HG03139 (cell line): Measurements from ENCODE around the gene RYR3.
"Not testable (repeated sequence)": the region's sequence is repeated elsewhere in the genome, so short reads cannot be mapped to it uniquely, and the experiment has no call there.

Experiments used
- ATAC-seq: cut with Tn5 transposase; IDR thresholded peaks from one replicate; pipeline ENCODE4 v1.9.1; 2021; ENCODE audit not compliant: unreplicated experiment

Gene RYR3

GRCh38 chr15:33813891-33814290 lies 503.1 kb downstream of the RYR3 start:
- ATAC-seq: no peak

DNA sequence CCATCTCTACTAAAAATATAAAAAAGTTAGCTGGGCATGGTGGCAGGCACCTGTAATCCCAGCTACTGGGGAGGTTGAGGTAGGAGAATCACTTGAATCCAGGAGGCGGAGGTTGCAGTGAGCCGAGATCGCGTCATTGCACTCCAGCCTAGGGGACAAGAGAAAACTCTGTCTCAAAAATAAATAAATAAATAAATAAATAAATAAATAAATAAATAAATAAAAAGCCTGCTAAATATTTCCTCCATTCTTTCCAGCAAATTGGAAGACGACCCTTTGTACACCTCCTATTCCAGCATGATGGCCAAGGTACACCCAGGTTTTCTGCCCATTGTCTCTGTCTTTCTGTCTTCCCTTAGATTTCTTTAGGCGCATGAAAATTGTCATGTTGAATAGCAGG lies 508.7 kb downstream of the RYR3 start:
- not testable (repeated sequence) for ATAC-seq

- ATAC-seq: no peak
These were observed 511.7 kb downstream of the RYR3 start for GRCh38 chr15:33822479-33822878.

DNA sequence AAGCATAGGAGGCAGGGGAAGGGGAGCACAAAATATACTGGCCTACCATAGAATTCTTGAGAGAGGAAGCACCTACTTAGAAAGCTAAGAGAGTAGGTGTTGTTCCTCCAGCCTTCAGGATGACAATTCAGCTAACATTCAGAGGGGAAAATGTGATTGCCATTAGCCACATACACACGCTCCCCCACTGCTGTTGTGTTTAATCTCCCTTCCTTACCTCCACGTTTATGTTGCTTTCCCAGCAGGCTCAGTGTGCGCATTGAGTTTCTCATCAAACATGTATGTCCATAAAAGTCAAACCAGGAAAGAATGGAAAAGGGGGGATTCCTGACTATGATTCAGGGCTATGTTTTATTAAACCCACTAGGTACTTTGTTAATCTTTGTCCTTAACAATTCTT lies 512.4 kb downstream of the RYR3 start:
- no peak for ATAC-seq

DNA sequence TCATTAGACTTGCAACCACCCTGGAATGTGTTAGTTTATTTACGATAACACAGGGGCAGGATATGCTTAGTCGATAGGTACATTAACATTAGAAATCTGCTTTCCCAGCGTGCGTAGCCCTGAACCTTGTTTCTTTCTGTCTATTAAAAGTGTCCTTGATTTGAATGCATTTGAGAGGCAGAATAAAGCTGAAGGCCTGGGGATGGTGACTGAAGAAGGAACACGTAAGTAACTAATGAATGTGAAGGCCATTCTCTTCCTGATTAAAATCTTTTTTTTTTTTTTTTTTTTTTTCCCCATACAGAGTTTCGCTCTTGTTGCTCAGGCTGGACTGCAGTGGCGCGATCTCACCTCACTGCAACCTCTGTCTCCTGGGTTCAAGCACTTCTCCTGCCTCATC lies 514.7 kb downstream of the RYR3 start:
- ATAC-seq: no peak

DNA sequence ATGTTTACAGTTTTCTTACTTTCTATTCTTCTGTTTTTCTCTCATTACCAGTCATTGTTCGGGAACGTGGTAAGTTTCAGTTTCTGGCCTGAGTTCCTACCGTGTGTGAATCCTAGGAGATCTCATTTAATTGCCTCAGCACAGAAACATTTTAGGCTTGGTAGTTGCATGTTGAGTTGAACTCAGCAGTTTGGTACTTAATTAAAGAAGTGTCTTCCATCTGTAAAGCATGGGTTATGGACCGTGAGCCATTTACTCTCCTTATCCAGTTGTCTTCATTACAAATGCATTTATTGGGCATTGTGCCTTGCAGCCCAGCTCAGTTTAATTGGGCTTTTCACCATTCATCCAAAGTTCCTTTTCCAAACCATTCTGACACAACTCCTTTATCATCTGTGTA lies 515.4 kb downstream of the RYR3 start:
- no peak for ATAC-seq

GRCh38 chr15:33830351-33830750 lies 519.6 kb downstream of the RYR3 start:
- no peak for ATAC-seq

DNA sequence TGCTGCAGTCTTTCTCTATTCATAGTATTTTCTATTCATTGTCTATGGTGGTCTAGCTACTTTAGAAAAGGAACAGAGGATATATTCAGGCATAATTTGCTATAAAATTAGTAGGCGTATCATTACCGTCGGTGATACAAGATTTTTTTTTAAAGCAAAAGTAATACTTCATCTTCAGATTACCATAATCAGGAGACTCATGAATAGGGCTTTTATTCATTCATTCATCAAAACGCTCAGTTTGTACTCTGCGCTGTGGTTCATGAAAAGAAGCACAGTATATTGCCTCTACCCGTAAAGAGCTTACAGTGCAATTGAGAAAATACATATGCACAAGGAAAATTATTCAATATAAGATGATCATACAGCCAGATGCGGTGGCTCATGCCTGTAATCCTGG lies 520.9 kb downstream of the RYR3 start:
- ATAC-seq: no peak

DNA sequence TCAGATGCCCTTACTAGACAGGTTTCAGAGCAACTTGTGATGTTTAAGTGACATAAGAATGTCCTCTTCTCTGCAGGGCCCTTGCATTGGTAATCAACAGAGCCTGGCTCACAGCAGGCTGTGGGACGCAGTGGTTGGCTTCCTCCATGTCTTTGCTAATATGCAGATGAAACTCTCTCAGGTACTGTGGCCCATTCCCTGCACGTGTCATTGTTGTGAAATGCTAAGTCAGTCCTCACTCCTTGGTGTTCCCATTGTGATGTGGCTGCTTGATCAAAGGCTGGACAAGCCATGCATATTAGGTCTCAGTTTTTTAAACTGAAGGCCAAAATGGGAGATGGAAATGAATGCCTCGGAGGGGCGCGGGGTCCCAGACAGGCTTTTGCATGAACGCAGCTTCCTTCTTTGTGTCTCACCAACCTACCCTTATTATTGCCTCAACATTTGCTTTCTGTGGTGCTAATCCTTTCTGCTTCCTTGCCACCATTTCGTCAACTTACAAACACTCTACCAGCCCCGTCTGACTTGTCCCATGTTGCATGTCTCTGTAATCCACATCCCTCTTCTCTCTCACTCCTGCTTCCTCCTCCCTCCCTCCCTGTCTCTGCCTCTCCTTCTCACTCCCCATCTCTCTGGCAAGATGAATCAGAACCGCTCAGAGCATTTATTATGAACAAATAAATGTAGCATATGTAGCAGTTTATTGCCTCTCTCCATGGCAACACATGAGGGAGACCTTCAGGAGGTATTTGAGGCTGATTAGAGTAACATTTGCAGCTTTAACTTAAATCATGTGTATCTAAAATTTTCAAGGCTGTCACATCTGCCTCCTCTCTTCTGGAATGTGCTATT lies 524.4 kb downstream of the RYR3 start:
- no peak for ATAC-seq

GRCh38 chr15:33837294-33837693 lies 526.5 kb downstream of the RYR3 start:
- no peak for ATAC-seq

DNA sequence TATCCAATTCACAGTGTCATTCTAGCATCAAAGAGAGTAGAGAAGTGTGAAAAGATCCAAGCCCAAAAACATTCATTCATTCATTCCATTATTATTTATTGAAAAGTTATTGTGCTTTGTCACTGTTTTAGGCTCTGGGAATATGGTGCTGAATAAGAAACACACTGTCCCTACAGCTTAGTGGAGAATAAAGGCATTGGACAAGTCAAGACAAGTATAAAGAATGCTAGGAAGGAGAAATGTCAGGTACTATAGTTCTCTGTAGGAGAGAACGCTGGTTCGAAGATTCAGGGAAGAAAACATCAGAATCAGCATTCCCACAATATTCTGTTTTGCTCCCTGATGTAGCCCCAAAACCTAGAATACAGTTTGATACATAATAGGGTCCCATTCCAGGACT lies 528.8 kb downstream of the RYR3 start:
- no peak for ATAC-seq

DNA sequence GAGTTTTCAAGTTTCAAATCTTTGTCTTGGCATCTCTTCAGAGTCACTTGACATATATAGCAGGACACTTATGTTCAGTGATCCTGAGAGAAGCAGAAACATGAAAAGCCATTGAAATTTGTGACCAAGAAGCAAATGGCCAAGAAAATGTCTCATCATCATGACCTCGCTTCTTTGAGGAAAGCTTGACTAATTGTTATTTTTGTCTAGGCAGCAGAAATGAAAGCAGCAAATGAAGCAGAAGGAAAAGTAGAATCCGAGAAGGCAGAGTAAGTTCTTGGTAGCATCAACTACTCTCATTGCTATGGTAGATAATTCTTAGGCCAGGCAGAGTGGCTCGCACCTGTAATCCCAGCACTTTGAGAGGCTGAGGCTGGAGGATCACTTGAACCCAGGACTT lies 529.8 kb downstream of the RYR3 start:
- no peak for ATAC-seq

- no peak for ATAC-seq
These were observed 533.4 kb downstream of the RYR3 start for GRCh38 chr15:33844186-33844585.

DNA sequence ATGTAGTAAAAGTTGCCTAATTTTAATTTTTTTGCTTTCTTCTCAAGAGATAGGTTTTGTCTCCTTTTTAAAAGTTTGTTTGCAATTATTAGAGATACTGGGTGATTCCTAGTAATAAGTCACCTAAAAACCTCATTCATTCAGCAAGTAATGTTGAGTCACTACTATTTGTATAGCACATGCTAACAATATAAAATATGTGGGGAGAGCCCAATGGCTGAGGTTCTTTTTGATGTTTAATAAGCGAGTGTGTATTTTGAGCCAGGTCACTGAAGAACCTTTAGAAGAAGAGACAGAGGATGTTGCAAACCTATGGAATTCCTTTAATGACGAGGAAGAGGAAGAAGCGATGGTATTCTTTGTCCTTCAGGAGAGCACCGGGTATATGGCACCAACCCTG lies 533.8 kb downstream of the RYR3 start:
- ATAC-seq: no peak

- no peak for ATAC-seq
These were observed 535.4 kb downstream of the RYR3 start for GRCh38 chr15:33846142-33846541.

GRCh38 chr15:33846862-33847261 lies 536.1 kb downstream of the RYR3 start:
- ATAC-seq: no peak

DNA sequence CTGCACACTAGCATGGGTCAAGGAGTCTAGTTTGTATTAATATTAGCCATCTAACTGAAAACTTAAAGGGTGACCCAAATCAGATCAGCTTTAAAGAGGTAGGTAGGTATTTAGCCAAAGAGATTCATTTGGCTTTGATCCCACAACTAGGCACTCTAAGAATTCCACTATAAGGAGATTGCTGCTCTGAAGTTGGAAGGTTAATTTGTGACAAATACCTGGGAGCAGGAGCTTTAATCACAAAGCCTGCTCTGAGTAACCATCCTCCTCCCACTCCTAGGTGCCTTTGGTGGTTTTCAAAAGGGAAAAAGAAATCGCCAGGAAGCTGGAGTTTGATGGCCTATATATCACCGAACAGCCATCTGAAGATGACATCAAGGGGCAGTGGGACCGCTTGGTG lies 537.2 kb downstream of the RYR3 start:
- no peak for ATAC-seq

GRCh38 chr15:33851079-33851478 lies 540.3 kb downstream of the RYR3 start:
- no peak for ATAC-seq

DNA sequence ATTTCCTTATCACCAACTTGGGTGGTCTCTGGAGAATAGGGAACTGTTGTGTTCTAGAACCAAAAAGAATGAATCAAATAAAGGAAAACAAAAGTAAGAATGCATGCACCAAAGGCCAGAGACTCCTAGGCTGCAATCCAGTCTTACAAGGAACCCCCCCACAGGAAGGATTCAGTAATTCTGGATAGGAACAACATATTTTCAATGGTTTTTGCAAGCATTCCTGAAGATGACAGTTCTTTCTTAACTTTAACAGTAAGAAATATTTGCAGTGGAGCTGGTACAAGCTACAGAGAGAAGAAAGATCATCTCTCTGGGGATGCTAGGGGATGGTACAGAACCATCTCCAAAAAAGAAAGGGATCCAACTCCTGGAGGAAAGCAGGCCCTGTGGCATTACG lies 541.3 kb downstream of the RYR3 start:
- no peak for ATAC-seq

- ATAC-seq: no peak
These were observed 541.8 kb downstream of the RYR3 start for GRCh38 chr15:33852570-33852969.

DNA sequence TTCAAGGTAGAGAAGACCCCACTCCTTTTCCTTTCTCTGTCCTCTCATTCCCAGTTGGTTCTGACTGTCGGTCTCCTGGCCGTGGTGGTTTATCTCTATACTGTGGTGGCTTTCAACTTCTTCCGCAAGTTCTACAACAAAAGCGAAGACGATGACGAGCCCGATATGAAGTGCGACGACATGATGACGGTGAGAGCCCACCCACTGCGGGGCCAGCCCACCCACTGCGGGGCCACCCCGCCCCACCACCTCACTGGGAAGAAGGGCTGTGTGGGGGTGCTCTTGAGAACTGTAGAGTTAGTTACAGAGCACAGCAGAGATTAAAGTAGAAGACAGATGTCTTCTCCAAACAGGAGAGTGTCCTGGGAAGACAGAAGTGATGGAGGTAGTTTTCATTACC lies 547.0 kb downstream of the RYR3 start:
- ATAC-seq: no peak

GRCh38 chr15:33858836-33859235 lies 548.1 kb downstream of the RYR3 start:
- ATAC-seq: no peak

DNA sequence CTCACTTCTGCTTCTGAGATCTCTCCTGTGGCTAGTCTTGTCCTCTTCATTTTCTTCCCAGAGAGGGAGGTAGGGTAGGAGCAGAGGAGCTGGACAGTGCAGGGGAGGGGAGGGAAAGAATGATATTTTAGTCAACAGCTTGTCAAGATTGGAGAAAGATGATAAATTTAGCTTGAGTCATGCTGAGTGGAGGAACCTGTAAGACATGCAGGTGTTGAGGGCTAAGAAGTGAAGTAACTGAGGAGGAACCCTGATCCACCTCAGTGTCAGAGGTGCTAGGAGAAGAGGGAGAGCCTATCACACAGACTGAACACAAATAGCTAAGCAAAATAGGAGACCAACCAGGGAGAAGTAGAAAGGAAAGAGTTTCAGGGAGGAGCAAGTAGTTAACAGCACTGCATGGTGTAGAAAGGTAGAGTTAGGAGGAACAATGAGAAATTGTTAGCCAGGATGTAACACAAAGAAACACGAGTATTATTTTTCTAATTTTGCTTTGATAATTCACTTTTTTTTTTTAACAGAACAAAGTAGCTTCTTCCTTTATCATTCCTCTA lies 549.3 kb downstream of the RYR3 start:
- no peak for ATAC-seq
